ENCODE measurements around the gene ZNF446.

DNA sequence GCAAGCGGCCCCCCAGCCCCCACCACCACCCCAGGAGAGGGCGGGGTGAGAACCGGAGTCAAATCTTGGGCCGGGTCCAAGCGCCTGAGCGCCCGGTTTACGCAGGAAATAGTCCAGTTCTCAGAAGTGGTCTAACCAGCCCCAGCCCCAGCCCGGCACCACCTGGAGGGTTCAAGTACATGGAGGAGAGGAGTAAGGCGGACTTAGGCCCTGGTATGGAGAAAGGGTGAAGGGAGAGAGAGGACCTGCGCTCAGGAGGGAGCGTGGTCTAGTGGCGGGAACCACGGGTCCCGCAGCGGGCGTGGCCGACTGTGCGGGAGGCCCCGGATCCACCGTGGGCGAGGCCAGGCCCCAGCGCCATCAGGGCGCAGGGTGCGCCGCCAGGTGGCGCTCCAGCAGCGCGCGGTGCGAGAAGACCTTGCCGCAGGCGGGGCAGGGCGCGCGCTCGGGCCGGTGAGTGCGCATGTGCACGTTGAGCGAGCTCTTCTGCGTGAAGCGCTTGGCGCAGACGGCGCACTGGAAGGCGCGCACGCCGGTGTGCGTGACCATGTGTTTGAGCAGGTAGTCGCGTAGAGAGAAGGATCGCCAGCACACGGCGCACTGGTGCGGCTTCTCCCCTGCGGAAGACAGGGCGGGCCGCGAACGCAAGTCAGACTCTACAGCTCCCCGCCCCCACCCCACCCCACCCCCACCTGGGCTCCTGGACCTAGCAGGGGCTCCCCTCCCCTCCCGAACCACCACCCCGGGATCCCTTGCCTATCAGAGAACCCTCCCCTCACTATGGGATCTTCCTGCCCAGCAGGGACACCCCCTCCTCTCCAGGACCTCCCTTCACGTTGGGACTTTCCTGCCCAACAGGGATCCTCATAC, 37.8 kb downstream of the ZNF446 start:
- TF ChIP-seq, protein P1, sequence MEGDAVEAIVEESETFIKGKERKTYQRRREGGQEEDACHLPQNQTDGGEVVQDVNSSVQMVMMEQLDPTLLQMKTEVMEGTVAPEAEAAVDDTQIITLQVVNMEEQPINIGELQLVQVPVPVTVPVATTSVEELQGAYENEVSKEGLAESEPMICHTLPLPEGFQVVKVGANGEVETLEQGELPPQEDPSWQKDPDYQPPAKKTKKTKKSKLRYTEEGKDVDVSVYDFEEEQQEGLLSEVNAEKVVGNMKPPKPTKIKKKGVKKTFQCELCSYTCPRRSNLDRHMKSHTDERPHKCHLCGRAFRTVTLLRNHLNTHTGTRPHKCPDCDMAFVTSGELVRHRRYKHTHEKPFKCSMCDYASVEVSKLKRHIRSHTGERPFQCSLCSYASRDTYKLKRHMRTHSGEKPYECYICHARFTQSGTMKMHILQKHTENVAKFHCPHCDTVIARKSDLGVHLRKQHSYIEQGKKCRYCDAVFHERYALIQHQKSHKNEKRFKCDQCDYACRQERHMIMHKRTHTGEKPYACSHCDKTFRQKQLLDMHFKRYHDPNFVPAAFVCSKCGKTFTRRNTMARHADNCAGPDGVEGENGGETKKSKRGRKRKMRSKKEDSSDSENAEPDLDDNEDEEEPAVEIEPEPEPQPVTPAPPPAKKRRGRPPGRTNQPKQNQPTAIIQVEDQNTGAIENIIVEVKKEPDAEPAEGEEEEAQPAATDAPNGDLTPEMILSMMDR (IDR thresholded peaks at IDR 0.05; ENCODE audit: low read depth, low read length): peak; percentile 96
- no peak for TF ChIP-seq EZH2phosphoT487 (IDR thresholded peaks at IDR 0.05; ENCODE audit: low read depth)
